Suprapubic skin (tissue), 4 donors: ENCODE measurements around the gene C12orf54.
"Not testable (repeated sequence)": the region's sequence is repeated elsewhere in the genome, so short reads cannot be mapped to it uniquely, and the experiment has no call there.

Source experiments
- CTCF ChIP-seq, 2 donors: fragments of 200-600 bp in 1 of 2; fragments of 450-650 bp in 1 of 2; sonication (generic) in 1 of 2; IDR thresholded peaks; one replicate each; pipeline ENCODE4 v1.5.1; 2016 to 2019; ENCODE audit warnings: antibody characterized with exemption in 2 of 2, mild to moderate bottlenecking in 1 of 2, moderate library complexity in 1 of 2
- EP300 ChIP-seq: sonication (generic); formaldehyde crosslinking; IDR thresholded peaks from one replicate; pipeline ENCODE4 v1.6.1; 2017; ENCODE audit warnings: antibody characterized with exemption
- POLR2A ChIP-seq, 2 donors: fragments of 450-650 bp; IDR thresholded peaks; one replicate each; pipeline ENCODE4 v1.6.1; 2017; ENCODE audit warnings: antibody characterized with exemption in 2 of 2, mild to moderate bottlenecking in 2 of 2, moderate library complexity in 2 of 2
- POLR2AphosphoS5 ChIP-seq, 3 donors: sonication (generic); formaldehyde crosslinking; IDR thresholded peaks; one replicate each; pipeline ENCODE4 v1.6.1; 2017; ENCODE audit warnings: antibody characterized with exemption in 3 of 3

- TF ChIP-seq CTCF (IDR thresholded peaks at IDR 0.05); POLR2AphosphoS5 (IDR thresholded peaks at IDR 0.05); POLR2A (IDR thresholded peaks at IDR 0.05); EP300: not testable (repeated sequence)
Observed at GRCh38 chr12:48500281-48500680, 18.0 kb downstream of the C12orf54 start.
